ENCODE data around the gene TMEM253. TPM values are rescaled to one million over a fixed set of nuclear protein-coding genes. Genes with fewer than 3 reads are reported as not detected.
A peak's percentile ranks its signal among the peaks of the same experiment; 100 is the strongest.

The TMEM253 gene
- total RNA-seq, 2 donors from 2014 or later, result 1.3 TPM; not detected in 1

DNA sequence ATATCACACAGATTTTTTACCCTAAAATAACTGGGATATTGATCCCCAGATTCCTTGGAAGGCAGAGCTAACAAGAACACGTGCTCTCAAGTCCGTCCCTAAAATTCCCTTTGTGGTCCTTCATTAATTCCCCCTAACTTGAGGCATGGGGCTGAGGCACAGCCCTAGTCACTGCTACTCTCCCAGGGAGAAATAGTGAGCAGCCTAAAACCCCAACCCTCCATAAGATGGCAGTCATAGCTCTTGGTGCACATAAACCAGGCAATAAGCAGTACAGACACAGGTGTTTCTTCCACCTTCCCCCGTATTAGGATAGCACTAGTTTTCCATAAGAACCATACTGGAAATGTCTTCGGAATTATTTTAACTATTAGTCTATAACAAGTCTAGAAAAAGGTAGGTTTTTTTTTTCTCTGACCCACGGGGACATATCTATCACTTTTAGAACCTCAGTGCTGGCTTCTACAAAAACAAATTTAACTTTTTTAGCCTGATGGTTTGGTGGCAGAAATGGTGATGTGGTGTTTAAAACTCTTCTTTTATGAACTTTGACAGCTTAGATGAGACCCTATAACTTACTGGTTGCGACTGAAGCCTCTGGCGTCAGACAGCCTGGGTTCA, 33.9 kb upstream of the TMEM253 start:
- H3K4me3 ChIP-seq, result no peak overlapping the region
- H3K27ac ChIP-seq, result no peak overlapping the region
- DNase-seq (no peak), ATAC-seq (no peak)
- no peaks in the 10 kb centered on the region for H3K27me3 ChIP-seq
- TF ChIP-seq, protein P1, sequence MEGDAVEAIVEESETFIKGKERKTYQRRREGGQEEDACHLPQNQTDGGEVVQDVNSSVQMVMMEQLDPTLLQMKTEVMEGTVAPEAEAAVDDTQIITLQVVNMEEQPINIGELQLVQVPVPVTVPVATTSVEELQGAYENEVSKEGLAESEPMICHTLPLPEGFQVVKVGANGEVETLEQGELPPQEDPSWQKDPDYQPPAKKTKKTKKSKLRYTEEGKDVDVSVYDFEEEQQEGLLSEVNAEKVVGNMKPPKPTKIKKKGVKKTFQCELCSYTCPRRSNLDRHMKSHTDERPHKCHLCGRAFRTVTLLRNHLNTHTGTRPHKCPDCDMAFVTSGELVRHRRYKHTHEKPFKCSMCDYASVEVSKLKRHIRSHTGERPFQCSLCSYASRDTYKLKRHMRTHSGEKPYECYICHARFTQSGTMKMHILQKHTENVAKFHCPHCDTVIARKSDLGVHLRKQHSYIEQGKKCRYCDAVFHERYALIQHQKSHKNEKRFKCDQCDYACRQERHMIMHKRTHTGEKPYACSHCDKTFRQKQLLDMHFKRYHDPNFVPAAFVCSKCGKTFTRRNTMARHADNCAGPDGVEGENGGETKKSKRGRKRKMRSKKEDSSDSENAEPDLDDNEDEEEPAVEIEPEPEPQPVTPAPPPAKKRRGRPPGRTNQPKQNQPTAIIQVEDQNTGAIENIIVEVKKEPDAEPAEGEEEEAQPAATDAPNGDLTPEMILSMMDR (IDR thresholded peaks at IDR 0.05), result no peak
- TF ChIP-seq POLR2A (IDR thresholded peaks at IDR 0.05), result no peak
- intact Hi-C loops (cut with DNase I), result no loop called here
- H3K9me3 ChIP-seq, result no peaks in the 10 kb centered on the region
- H3K4me1 ChIP-seq, result peaks cover 37% of the 10 kb centered on the region
- 53 to 56% methylated on average over 7 of the region's 7 CpGs for WGBS, 2 donors
- H3K36me3 ChIP-seq (replicated peaks in 1 of 2; ENCODE audit: insufficient read depth in 1 of 2, low read depth in 2 of 2), result no peaks in the 10 kb centered on the region

DNA sequence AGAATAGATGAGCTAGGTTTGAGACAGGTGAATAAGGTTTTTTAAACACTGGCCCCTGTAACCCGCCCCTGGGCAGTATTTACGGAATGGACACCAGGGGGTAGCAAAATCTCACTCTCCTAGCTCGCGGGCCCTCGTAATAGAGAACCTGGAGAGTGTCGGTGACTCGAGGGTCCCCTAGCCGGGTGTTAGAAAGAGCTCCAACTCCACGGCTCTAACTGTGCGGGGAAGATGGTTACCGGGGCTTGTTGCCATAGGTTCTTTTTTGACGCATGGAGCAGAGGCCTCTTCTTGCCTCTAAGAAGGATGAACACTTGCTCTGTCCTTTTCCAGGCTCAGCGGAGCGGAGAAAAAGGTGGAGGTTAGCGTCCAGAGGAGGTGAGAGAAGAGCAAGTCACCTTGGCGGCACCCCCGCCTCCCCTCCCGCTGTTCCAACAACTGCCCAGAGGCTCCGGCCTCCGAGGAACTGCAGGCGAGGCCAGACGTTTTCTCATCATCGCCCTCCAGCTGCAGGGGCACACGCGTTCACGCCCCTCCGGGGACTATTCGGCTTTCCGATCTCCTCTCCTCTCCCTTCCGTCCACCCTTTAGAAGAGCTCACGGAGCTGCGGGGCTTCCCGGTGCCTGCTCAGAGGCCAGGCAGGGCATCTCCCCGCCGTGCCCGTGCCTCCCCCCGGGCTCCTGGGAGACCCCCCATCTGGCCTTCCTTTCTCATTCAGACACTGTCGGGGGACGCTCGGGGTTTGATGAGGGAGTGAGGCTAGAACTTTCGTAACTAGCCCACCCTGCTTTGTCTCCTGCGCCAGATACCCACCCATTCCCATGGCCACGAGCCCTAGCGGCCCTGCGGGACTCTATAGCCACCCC, 32.1 kb upstream of the TMEM253 start:
- WGBS, 2 donors, result 3% methylated on average over 30 to 41 of the region's 45 CpGs

DNA sequence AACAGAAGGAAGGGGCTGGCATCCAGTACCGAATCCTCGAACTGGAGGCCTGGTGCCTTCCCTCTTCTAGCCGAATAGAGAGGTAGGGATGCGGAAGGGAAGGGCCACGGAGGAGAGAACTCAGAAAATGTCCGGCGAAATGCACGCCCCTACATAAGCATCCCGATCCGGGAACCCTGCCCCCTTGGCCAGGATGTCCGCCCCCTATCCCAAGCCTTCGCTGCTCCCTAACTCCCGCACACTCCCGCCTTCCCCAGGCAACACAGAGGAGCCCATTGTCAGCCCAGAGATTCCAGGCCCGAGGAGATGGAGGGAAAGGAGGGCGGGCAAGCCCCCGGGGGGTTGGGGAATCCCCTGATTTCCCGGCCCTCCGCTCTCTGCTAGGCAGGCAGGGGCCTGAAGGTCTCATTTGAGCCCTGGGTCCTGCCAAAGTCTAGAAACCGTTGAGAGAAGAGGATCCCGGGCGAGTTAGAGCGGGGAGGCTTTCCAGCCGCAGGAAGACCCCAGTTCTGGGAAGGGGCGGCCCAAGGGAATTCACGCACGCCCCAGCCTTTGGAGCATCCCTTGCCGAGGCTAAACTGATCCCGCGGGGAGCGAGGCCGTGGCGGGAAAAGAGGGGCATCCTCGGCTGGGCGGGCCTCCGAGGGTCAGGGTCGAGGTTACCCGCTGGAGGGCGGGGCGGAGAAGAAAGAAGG, 31.3 kb upstream of the TMEM253 start:
- no peaks in the 10 kb centered on the region for H3K36me3 ChIP-seq (replicated peaks in 1 of 2; ENCODE audit: insufficient read depth in 1 of 2, low read depth in 2 of 2)
- intact Hi-C loops (cut with DNase I), result no loop called here
- WGBS, 2 donors, result 1 to 6% methylated on average over 6 to 40 of the region's 40 CpGs
- no peaks in the 10 kb centered on the region for H3K9me3 ChIP-seq
- DNase-seq (peak; percentile 52 to 65 (median 56)), ATAC-seq (peak; percentile 54)
- H3K4me1 ChIP-seq, result peaks cover 34% of the 10 kb centered on the region
- TF ChIP-seq, protein P1 (IDR thresholded peaks at IDR 0.05), result no peak
- peak in 2 of 3 donors; percentile 48 to 65 for TF ChIP-seq POLR2A (IDR thresholded peaks at IDR 0.05)
- H3K27ac ChIP-seq, result peak overlapping the region; percentile 78 to 90 (median 86)
- H3K4me3 ChIP-seq, result peak overlapping the region; percentile 40 to 41
- no peaks in the 10 kb centered on the region for H3K27me3 ChIP-seq

More for the DNA sequence above, 32.1 kb upstream of the TMEM253 start:
- ATAC-seq (peak; percentile 33), DNase-seq (peak; percentile 68 to 73 (median 70))
- Histone ChIP-seq H3K27ac (peak overlapping the region; percentile 78 to 90 (median 86)), H3K27me3 (no peaks in the 10 kb centered on the region), H3K4me3 (no peak overlapping the region), H3K9me3 (no peaks in the 10 kb centered on the region), H3K4me1 (peaks cover 37% of the 10 kb centered on the region), H3K36me3 (replicated peaks in 1 of 2; ENCODE audit: insufficient read depth in 1 of 2, low read depth in 2 of 2) (no peaks in the 10 kb centered on the region)
- intact Hi-C loops (cut with DNase I), result no loop called here
- TF ChIP-seq, protein P1 (IDR thresholded peaks at IDR 0.05), result peak; percentile 42 to 71 (median 67)
- no peak for TF ChIP-seq POLR2A (IDR thresholded peaks at IDR 0.05)

DNA sequence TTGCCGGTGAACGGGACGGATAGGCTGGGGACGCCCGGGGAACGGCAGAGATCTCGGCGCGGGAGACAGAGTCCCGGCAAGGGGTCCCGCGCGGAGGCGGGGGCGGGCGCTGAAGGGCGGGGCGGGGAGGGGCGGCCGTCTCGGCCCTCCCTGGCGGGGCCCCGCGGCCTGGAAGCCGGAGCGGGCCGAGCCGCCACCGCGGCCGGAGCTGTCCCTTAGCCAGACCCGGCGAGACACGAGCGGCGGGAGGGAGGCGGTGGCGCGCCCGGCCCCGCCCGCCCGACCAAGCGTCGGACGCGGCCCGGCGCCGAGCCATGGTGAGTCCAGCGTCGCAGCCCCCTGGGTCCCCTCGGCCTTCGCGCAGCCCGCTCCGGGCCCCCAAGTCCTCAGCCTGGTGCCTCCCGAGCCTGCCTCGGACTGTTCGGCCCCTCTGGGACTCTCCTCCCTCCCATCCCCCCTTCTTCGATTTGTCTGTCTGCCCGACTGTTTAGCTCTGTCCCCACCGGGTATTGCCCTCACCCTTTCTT, 30.7 kb upstream of the TMEM253 start, which contains the start of gene ARHGEF40:
ARHGEF40 (plus strand) TSS at position 222 of the 527 bp plus-strand sequence; CDS start at position 315, 93 bp downstream.
- ATAC-seq (peak; percentile 73), DNase-seq (peak; percentile 72 to 81 (median 78))
- Histone ChIP-seq H3K27ac (peak within 1 kb of the TSS; percentile 78 to 90 (median 86)), H3K4me1 (peaks cover 34% of the 10 kb centered on the region), H3K27me3 (no peaks in the 10 kb centered on the region), H3K4me3 (peak within 1 kb of the TSS; percentile 69 to 76), H3K9me3 (no peaks in the 10 kb centered on the region), H3K36me3 (replicated peaks in 1 of 2; ENCODE audit: insufficient read depth in 1 of 2, low read depth in 2 of 2) (no peaks in the 10 kb centered on the region)
- peak in 1 of 3 donors; percentile 42 for TF ChIP-seq POLR2A (IDR thresholded peaks at IDR 0.05)
- TF ChIP-seq, protein P1 (IDR thresholded peaks at IDR 0.05), result no peak
- intact Hi-C loops (cut with DNase I), result no loop called here
- 1% methylated on average over 5 to 62 of the region's 63 CpGs for WGBS, 2 donors
